ENCODE results near the gene CPT2. TPM values are rescaled to one million over a fixed set of nuclear protein-coding genes. Genes with fewer than 3 reads are reported as not detected.
A peak's percentile ranks its signal among the peaks of the same experiment; 100 is the strongest.
"Not testable (repeated sequence)": the region's sequence is repeated elsewhere in the genome, so short reads cannot be mapped to it uniquely, and the experiment has no call there.

Gene CPT2
- total and polyA plus RNA-seq, 2 donors = 10.9 to 16.9 TPM

DNA sequence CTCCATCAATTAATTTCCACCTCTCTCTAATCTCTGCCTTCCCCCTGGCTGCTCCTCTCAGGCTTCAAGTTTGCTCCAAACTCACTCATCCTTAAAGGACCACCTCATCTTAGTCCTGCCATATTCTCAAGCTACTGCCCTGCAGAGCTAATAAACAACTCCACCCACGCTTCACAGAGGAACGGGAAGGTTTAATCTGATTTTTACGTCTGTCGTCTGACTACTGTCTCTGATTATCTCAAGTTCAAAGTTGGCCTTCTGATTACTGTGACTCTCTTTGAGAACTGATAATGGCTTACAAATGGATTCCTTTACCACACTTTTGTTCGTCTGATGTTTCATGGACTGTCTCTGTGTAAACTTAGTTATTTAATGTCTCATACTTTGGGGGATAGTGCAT is 7.6 kb upstream of the CPT2 start:
- H3K4me3 ChIP-seq (ENCODE audit: low read depth, low read length) = no peak overlapping the region
- H3K4me1 ChIP-seq (ENCODE audit: insufficient read depth) = no peaks in the 10 kb centered on the region
- no peak overlapping the region for H3K27ac ChIP-seq (ENCODE audit: low read depth)
- WGBS = 44% methylated on average over 5 of the region's 5 CpGs
- no peaks in the 10 kb centered on the region for H3K36me3 ChIP-seq (ENCODE audit: insufficient read depth)
- no peak for DNase-seq (ENCODE audit: extremely low spot score)

DNA sequence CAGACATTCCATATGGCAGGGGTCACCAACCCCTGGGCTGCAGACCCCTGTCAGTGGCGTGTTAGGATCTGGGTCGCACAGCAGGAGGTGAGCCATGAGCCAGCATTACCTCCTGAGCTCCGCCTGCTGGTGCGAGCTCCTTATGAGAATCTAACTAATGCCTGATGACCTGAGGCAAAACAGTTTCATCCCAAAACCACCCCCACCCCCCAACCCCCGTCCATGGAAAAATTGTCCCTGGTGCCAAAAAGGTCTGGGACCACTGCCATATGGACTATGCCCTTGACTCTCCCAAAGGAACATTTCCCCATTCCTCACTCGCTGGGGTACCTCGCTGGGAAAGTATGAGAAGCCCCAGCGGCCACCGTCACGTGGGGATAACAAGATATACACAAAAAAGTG is 6.4 kb upstream of the CPT2 start:
- no peak for DNase-seq (ENCODE audit: extremely low spot score)
- 79% methylated on average over 10 of the region's 10 CpGs for WGBS

DNA sequence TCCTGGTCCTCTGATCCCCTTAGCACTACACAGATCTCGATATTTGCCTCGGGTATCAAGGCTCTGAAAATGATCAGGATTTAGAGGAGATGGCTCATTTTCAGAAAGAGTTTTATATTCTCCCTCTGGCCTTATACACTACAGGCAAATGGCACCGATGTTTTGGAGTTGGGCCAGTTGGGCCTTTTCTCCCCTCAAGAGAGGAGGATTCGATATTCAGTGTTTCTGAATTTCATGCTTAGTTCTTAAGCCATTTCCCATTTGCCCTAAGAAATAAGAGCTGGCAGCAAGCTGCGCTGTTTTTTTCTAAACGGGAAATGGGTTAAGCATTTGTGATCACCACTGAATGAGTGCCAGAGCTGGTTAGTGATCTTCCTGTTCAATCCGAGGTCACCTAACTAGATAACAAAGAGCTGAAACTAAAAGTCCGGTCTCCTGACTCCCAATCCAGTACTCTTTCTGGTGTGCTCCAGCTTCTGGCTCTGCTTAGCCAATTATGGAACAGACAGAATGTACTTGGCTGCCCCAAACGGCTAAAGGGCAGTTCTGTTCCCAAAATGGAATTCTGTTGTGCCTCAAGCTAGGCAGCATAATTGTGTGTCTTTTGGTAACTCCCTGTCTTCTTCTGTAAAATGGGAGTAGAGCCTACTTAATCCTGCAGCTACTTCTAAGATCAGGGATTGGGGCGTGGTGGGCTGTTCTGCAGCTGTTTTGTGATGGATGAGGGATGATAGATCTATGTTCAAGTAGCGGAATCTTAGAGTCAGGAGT is 1.2 kb upstream of the CPT2 start:
- no peaks in the 10 kb centered on the region for H3K36me3 ChIP-seq (ENCODE audit: insufficient read depth)
- H3K4me3 ChIP-seq (ENCODE audit: low read depth, low read length) = no peak overlapping the region
- DNase-seq (ENCODE audit: extremely low spot score) = no peak
- 71% methylated on average over 11 of the region's 11 CpGs for WGBS
- no peaks in the 10 kb centered on the region for H3K4me1 ChIP-seq (ENCODE audit: insufficient read depth)
- no peak overlapping the region for H3K27ac ChIP-seq (ENCODE audit: low read depth)

More for the DNA sequence above, 6.4 kb upstream of the CPT2 start:
- H3K4me3 ChIP-seq (ENCODE audit: low read depth, low read length) = no peak overlapping the region
- H3K27ac ChIP-seq (ENCODE audit: low read depth) = no peak overlapping the region
- H3K36me3 ChIP-seq (ENCODE audit: insufficient read depth) = no peaks in the 10 kb centered on the region
- H3K4me1 ChIP-seq (ENCODE audit: insufficient read depth) = no peaks in the 10 kb centered on the region

DNA sequence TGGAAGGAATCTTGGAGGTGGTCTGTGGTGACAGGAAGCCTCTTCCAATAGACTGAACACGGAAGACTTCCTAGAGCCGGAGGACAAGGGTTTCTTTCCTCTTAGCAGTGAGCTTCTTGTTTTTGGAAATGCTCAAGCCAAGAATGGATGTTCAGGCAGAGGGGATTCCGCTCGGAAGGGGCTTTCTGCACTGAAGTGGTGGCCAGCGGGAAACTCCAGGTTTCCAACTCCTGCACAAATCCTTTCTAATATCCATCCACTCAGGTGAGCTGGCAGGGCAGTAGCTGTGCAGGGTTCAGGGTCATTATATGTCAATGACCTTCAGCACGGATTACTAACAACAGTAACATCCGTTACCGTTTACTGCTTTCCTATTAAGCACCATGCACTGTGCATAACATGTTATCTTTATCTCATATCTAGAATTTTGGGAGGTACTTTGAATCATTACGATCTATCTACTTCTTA is 573 bp upstream of the CPT2 start:
- Histone ChIP-seq H3K4me3 (ENCODE audit: low read depth, low read length) (peak overlapping the region; percentile 92), H3K27ac (ENCODE audit: low read depth) (no peak overlapping the region), H3K36me3 (ENCODE audit: insufficient read depth) (no peaks in the 10 kb centered on the region), H3K4me1 (ENCODE audit: insufficient read depth) (no peaks in the 10 kb centered on the region)
- WGBS = 28% methylated on average over 9 of the region's 9 CpGs
- DNase-seq (ENCODE audit: extremely low spot score) = no peak

DNA sequence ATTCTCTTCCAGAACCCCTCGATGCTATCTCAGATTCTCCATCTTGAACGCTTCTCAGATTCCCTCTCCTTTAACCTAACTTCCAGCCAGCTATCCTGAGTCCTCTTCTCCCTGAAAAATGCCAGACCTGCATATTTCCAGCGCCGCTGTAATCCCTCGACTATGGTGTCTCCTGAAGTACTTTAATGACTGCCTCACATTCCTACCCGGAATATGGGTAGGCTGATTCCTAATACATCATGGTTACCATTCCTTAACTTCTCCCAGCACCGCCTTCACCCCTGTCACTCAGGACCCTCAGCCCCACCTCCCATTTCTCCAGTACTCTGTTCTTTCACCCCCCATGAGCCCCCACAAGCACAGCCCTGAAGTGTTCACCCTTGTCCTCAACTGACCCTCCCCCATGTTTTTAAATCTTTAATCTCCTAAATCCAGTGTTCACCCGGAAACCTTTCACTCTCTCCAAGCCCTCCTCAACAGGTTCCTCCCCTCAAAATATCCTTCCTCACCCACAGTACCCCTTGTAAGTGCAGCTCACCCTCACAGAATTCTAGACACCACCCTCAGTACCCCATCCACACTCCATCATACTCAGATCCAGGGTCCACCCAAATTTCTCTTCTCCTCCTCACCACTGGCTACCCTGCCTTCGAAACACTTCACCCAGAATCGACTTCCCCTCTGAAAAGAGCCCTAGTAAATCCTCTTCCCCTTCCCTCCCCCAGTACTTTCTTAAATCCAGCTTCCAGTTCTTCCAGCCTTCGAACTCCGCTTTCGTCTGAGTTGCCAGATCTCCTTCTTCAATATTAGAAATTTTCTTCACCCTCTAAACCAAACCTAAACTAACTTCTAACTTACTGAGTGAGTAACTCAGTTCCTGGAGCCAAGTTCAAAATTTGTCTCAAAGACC is 922 bp downstream of the CPT2 start:
- no peak for DNase-seq (ENCODE audit: extremely low spot score)
- Histone ChIP-seq H3K36me3 (ENCODE audit: insufficient read depth) (no peaks in the 10 kb centered on the region), H3K27ac (ENCODE audit: low read depth) (peak overlapping the region; percentile 98), H3K4me1 (ENCODE audit: insufficient read depth) (no peaks in the 10 kb centered on the region), H3K4me3 (ENCODE audit: low read depth, low read length) (peak overlapping the region; percentile 92)
- 29% methylated on average over 13 of the region's 13 CpGs for WGBS

DNA sequence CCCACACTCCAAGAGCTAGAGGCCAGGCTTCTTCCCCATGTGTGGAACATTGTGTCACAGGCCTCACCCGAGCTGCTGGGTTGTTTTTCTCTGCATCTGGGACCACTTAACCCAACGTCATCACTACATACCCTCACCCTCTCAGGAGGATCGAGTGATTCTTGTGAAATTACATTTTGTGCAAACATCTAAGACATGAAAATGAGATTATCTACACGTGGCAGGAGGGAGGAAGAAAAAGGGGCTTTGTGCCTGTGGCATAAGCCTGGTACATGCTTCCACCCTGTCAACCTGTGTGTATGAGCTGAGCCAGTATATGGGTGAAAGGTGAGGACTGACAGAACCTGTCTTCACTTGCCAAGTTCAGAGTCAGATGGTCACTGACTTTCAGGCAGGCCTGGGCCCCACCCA is 1.6 kb downstream of the CPT2 start:
- Histone ChIP-seq H3K4me1 (ENCODE audit: insufficient read depth) (no peaks in the 10 kb centered on the region), H3K4me3 (ENCODE audit: low read depth, low read length) (no peak overlapping the region), H3K27ac (ENCODE audit: low read depth) (peak overlapping the region; percentile 11), H3K36me3 (ENCODE audit: insufficient read depth) (no peaks in the 10 kb centered on the region)
- 39% methylated on average over 4 of the region's 4 CpGs for WGBS
- DNase-seq (ENCODE audit: extremely low spot score) = no peak

DNA sequence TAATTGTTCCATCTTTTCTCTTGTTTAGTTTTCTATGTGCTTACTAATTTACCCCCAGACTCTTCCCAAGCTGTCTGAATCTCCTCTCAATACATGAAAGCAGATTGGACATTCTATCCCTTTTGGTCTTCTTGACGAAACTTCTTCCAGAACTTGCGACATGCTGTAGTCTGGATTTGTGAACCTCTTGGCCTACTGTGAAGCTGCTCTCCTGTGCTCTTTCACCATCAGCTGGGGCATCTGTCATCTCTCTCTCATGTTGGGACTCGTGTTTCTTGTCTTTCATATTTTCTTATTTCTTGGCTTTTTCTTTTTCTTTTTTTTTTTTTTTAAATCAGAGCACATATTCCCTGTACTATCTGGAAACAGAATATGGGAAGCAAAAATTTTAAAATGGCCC is 6.8 kb downstream of the CPT2 start:
- H3K4me3 ChIP-seq (ENCODE audit: low read depth, low read length) = no peak overlapping the region
- no peaks in the 10 kb centered on the region for H3K4me1 ChIP-seq (ENCODE audit: insufficient read depth)
- no peak overlapping the region for H3K27ac ChIP-seq (ENCODE audit: low read depth)
- WGBS = 95% methylated on average over 3 of the region's 3 CpGs
- no peak for DNase-seq (ENCODE audit: extremely low spot score)
- peaks cover 3% of the 10 kb centered on the region for H3K36me3 ChIP-seq (ENCODE audit: insufficient read depth)

DNA sequence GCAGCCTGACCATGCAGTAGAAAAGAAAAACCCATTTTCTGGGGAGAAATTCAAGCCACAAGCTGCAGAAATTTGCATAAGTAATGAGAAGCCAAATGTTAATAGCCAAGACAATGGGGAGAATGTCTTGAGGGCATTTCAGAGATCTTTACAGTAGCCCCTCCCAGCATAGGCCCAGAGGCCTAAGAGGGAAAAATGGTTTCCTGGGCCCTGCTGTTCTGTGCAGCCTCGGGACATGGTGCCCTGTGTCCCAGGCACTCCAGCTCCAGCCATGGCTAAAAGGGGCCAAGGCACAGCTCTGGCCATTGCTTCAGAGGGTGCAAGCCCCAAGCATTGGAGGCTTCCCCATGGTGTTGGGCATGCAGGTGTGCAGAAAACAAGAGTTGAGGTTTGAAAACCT is 8.9 kb downstream of the CPT2 start:
- not testable (repeated sequence) for H3K36me3 ChIP-seq (ENCODE audit: insufficient read depth); H3K4me3 ChIP-seq (ENCODE audit: low read depth, low read length); DNase-seq (ENCODE audit: extremely low spot score); H3K27ac ChIP-seq (ENCODE audit: low read depth); H3K4me1 ChIP-seq (ENCODE audit: insufficient read depth)
- WGBS = 97% methylated on average over 1 of the region's 1 CpG

DNA sequence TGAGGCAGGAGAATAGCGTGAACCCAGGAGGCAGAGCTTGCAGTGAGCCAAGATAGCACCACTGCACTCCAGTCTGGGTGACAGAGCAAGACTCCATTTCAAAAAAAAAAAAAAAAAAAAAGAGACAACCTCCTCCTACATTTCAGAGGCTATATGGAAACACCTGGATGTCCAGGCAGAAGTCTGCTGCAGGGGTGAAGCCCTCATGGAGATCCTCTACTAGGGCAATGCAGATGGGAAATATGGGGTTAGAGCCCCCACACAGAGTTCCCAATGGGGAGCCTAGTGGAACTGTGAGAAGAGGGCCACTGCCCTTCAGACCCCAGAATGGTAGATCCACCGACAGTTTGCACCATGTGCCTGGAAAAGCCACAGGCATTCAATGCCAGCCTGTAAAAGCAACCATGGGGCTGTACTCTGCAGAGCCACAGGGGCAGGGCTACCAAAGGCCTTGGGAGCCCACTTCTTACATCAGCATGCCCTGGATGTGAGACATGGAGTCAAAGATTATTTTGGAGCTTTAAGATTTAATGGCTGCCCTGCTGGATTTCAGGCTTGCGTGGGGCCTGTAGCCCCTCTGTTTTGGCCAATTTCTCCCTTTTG is 9.6 kb downstream of the CPT2 start:
- not testable (repeated sequence) for H3K4me3 ChIP-seq (ENCODE audit: low read depth, low read length); DNase-seq (ENCODE audit: extremely low spot score); H3K27ac ChIP-seq (ENCODE audit: low read depth); H3K36me3 ChIP-seq (ENCODE audit: insufficient read depth); H3K4me1 ChIP-seq (ENCODE audit: insufficient read depth)
- WGBS = 98% methylated on average over 3 of the region's 3 CpGs

DNA sequence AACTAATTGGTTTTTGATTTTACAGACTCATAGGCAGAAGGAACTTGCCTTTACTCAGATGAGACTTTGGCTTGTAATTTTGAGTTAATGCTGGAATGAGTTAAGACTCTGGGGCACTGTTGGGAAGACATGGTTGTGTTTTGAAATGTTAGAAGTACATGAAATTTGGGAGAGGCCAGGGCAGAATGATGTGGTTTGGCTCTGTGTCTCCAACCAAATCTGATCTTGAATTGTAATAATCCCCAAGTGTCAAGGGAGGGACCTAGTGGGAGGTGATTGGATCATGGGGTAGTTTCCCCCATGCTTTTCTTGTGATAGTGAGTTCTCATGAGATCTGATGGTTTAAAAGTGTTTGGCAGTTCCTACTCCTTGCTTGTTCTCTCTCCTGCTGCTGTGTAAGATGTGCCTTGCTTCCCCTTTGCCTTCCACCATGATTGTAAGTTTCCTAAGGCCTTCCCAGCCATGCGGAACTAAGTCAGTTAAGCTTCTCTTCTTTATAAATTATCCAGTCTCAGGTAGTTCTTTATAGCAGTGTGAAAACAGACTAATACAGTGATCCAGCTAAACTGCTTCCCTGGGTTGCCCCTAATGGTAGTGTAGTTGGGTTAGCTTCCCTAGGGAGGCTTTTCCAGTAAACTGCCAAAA is 10.2 kb downstream of the CPT2 start:
- 95% methylated on average over 1 of the region's 1 CpG for WGBS
- Histone ChIP-seq H3K27ac (ENCODE audit: low read depth) (no peak overlapping the region), H3K4me3 (ENCODE audit: low read depth, low read length) (no peak overlapping the region), H3K4me1 (ENCODE audit: insufficient read depth) (no peaks in the 10 kb centered on the region), H3K36me3 (ENCODE audit: insufficient read depth) (peaks cover 3% of the 10 kb centered on the region)
- no peak for DNase-seq (ENCODE audit: extremely low spot score)

DNA sequence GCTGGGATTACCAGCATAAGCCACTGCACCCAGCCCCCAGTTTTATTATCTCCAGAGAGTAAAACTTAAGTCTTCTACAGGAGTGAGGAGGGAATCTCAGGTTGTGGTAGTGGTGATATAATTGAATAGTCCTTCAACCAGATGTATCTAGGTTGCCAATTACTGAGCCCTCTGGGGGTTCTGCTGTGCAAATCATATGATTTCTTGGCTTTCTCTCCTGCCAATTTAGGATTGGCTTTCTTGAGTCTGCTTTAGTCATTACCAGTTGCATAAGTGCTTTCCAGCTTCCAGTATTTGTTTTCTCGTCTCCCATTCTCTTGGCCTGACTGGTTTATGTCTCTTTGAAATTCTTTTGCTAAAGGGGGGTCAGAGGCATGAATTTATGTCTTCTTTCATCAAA is 11.1 kb downstream of the CPT2 start:
- Histone ChIP-seq H3K4me3 (ENCODE audit: low read depth, low read length) (no peak overlapping the region), H3K4me1 (ENCODE audit: insufficient read depth) (no peaks in the 10 kb centered on the region), H3K36me3 (ENCODE audit: insufficient read depth) (peaks cover 3% of the 10 kb centered on the region), H3K27ac (ENCODE audit: low read depth) (no peak overlapping the region)
- 76% methylated on average over 1 of the region's 1 CpG for whole genome bisulfite sequencing
- no peak for DNase-seq (ENCODE audit: extremely low spot score)

DNA sequence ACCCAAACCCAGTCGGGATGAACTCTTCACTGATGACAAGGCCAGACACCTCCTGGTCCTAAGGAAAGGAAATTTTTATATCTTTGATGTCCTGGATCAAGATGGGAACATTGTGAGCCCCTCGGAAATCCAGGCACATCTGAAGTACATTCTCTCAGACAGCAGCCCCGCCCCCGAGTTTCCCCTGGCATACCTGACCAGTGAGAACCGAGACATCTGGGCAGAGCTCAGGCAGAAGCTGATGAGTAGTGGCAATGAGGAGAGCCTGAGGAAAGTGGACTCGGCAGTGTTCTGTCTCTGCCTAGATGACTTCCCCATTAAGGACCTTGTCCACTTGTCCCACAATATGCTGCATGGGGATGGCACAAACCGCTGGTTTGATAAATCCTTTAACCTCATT is 13.7 kb downstream of the CPT2 start:
- no peak for DNase-seq (ENCODE audit: extremely low spot score)
- Histone ChIP-seq H3K4me1 (ENCODE audit: insufficient read depth) (no peaks in the 10 kb centered on the region), H3K27ac (ENCODE audit: low read depth) (no peak overlapping the region), H3K4me3 (ENCODE audit: low read depth, low read length) (no peak overlapping the region), H3K36me3 (ENCODE audit: insufficient read depth) (no peaks in the 10 kb centered on the region)
- 91% methylated on average over 7 of the region's 7 CpGs for WGBS

DNA sequence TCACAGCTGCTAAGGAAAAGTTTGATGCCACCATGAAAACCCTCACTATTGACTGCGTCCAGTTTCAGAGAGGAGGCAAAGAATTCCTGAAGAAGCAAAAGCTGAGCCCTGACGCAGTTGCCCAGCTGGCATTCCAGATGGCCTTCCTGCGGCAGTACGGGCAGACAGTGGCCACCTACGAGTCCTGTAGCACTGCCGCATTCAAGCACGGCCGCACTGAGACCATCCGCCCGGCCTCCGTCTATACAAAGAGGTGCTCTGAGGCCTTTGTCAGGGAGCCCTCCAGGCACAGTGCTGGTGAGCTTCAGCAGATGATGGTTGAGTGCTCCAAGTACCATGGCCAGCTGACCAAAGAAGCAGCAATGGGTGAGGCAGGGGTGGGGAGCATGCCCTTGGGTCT is 14.3 kb downstream of the CPT2 start:
- H3K4me3 ChIP-seq (ENCODE audit: low read depth, low read length) = no peak overlapping the region
- no peaks in the 10 kb centered on the region for H3K4me1 ChIP-seq (ENCODE audit: insufficient read depth)
- WGBS = 96% methylated on average over 11 of the region's 11 CpGs
- no peak overlapping the region for H3K27ac ChIP-seq (ENCODE audit: low read depth)
- H3K36me3 ChIP-seq (ENCODE audit: insufficient read depth) = no peaks in the 10 kb centered on the region
- no peak for DNase-seq (ENCODE audit: extremely low spot score)

Data from urinary bladder (tissue), 4 donors.